ENCODE data around the gene SORCS2. TPM values are rescaled to one million over a fixed set of nuclear protein-coding genes. Genes with fewer than 3 reads are reported as not detected.
A peak's percentile ranks its signal among the peaks of the same experiment; 100 is the strongest.

SORCS2 gene
- total and polyA plus RNA-seq, 2 of the 4 experiments (the other 2 are of a cell fraction): 0.36 to 0.62 TPM

- H4K8ac ChIP-seq (ENCODE audit: low read depth in 2 of 2, low read length in 2 of 2): no peak overlapping the region
- intact Hi-C loops (cut with micrococcal nuclease): no loop called here
These were observed 137.8 kb downstream of the SORCS2 start for GRCh38 chr4:7330031-7330596.

More at GRCh38 chr4:7330031-7330596, 137.8 kb downstream of the SORCS2 start:
- no peak for ATAC-seq (ENCODE audit: low read depth)
- H3K4me1 ChIP-seq (ENCODE audit: control insufficient read depth, insufficient read depth, low read length): peaks cover 6% of the 10 kb centered on the region
- peak overlapping the region; percentile 65 for H2AK9ac ChIP-seq (replicated peaks; ENCODE audit: low read depth, low read length, poor library complexity)
- H3K9ac ChIP-seq (ENCODE audit: low read depth, low read length): no peak overlapping the region
- H3K4me3 ChIP-seq (ENCODE audit: insufficient read depth, low read depth, low read length): no peak overlapping the region
- H3K27ac ChIP-seq (ENCODE audit: insufficient read depth, low read length): no peak overlapping the region
- no peak for DNase-seq
- no peak overlapping the region for H4K5ac ChIP-seq (ENCODE audit: low read depth, low read length)
- H2BK120ac ChIP-seq (ENCODE audit: low read depth, low read length): no peak overlapping the region
- in situ Hi-C loops (cut with MboI; ENCODE audit: low sequenced_read_pairs): no loop called here
- no peak overlapping the region for H2AK5ac ChIP-seq (ENCODE audit: low read depth, low read length)
- H4K20me1 ChIP-seq (ENCODE audit: insufficient read depth, low read length): no peaks in the 10 kb centered on the region
- no peak overlapping the region for H3K23ac ChIP-seq (ENCODE audit: low read depth, low read length)
- no peak overlapping the region for H3K4me2 ChIP-seq (ENCODE audit: low read depth, low read length)
- no peak overlapping the region for H2BK5ac ChIP-seq (ENCODE audit: low read depth, low read length, poor library complexity, severe bottlenecking)
- ChIA-PET POLR2A (ENCODE audit: unreplicated experiment) (no interaction called here), CTCF (no interaction called here)
- no peak overlapping the region for H2BK20ac ChIP-seq (ENCODE audit: low read depth, low read length)
- no peak for TF ChIP-seq RCOR1 (IDR thresholded peaks at IDR 0.05; ENCODE audit: insufficient replicate concordance, low read length)
- TF ChIP-seq, protein P1, sequence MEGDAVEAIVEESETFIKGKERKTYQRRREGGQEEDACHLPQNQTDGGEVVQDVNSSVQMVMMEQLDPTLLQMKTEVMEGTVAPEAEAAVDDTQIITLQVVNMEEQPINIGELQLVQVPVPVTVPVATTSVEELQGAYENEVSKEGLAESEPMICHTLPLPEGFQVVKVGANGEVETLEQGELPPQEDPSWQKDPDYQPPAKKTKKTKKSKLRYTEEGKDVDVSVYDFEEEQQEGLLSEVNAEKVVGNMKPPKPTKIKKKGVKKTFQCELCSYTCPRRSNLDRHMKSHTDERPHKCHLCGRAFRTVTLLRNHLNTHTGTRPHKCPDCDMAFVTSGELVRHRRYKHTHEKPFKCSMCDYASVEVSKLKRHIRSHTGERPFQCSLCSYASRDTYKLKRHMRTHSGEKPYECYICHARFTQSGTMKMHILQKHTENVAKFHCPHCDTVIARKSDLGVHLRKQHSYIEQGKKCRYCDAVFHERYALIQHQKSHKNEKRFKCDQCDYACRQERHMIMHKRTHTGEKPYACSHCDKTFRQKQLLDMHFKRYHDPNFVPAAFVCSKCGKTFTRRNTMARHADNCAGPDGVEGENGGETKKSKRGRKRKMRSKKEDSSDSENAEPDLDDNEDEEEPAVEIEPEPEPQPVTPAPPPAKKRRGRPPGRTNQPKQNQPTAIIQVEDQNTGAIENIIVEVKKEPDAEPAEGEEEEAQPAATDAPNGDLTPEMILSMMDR (conservative IDR thresholded peaks at IDR 0.05; ENCODE audit: low read depth, low read length): no peak
- no peak for TF ChIP-seq RAD21 (IDR thresholded peaks at IDR 0.05; ENCODE audit: low read length)
- H3K9me3 ChIP-seq (ENCODE audit: control insufficient read depth, insufficient read depth, low read length): no peaks in the 10 kb centered on the region
- no peaks in the 10 kb centered on the region for H3K9me1 ChIP-seq (ENCODE audit: insufficient read depth, low read length)
- peaks cover 6% of the 10 kb centered on the region for H3K27me3 ChIP-seq (ENCODE audit: control insufficient read depth, insufficient read depth, low read length)
- H3K79me1 ChIP-seq (ENCODE audit: low read depth in 1 of 2, low read length in 2 of 2): no peaks in the 10 kb centered on the region
- no peak overlapping the region for H4K91ac ChIP-seq (ENCODE audit: insufficient read depth, low read depth, low read length)
- no peak overlapping the region for H3K18ac ChIP-seq (ENCODE audit: low read depth, low read length)
- H3K4ac ChIP-seq (ENCODE audit: low read depth, low read length): no peak overlapping the region
- no peak overlapping the region for H3K56ac ChIP-seq (ENCODE audit: extremely low read depth, insufficient read depth, low read length)
- no TSS peak for BruUV-seq (replicated peaks)
- no peak overlapping the region for H3K14ac ChIP-seq (replicated peaks; ENCODE audit: low read depth, low read length)
- dilution Hi-C loops (cut with HindIII; ENCODE audit: low sequenced_read_pairs, unreplicated experiment): no loop called here
- H3K36me3 ChIP-seq (ENCODE audit: control insufficient read depth, insufficient read depth, low read length): no peaks in the 10 kb centered on the region
- peak overlapping the region; percentile 41 for H2AFZ ChIP-seq (replicated peaks; ENCODE audit: low read length, poor library complexity)
- H2BK15ac ChIP-seq (ENCODE audit: low read depth, low read length): no peak overlapping the region
- 90% methylated on average over 8 of the region's 17 CpGs; no CpG with 5 or more reads in 1 of the 2 experiments for WGBS, 2 experiments (ENCODE audit: extremely low coverage in 2 of 2, insufficient read length in 1 of 2)
